Measurements from ENCODE around the gene BICC1. TPM values are rescaled to one million over a fixed set of nuclear protein-coding genes. Genes with fewer than 3 reads are reported as not detected.

BICC1 gene
- total and polyA plus RNA-seq, 2 donors (not counting 3 experiments of a cell fraction or from before 2014, with no cell fraction given), result 0.06 to 0.29 TPM

- dilution Hi-C loops (cut with MboI; ENCODE audit: extremely low pct_ligation_motif_present, low sequenced_read_pairs), result no loop called here
- Histone ChIP-seq H3K79me2 (ENCODE audit: control insufficient read depth, insufficient read depth, low read length) (no peaks in the 10 kb centered on the region), H3K9me3 (replicated peaks; ENCODE audit: control insufficient read depth, insufficient read depth, low read length) (no peaks in the 10 kb centered on the region), H3K36me3 (ENCODE audit: control insufficient read depth in 2 of 2, extremely low read depth in 1 of 2, insufficient read depth in 2 of 2, low read length in 2 of 2) (no peaks in the 10 kb centered on the region), H3K27me3 (ENCODE audit: control insufficient read depth in 2 of 2, insufficient read depth in 2 of 2, low read length in 2 of 2) (no peaks in the 10 kb centered on the region), H3K4me1 (ENCODE audit: control insufficient read depth, extremely low read depth, insufficient read depth, low read length) (no peaks in the 10 kb centered on the region), H2AFZ (ENCODE audit: low read depth, low read length) (no peak overlapping the region), H4K20me1 (replicated peaks; ENCODE audit: control insufficient read depth, extremely low read depth, insufficient read depth, low read length) (no peaks in the 10 kb centered on the region), H3K9me1 (replicated peaks; ENCODE audit: control insufficient read depth, extremely low read depth, insufficient read depth, low read length) (no peaks in the 10 kb centered on the region), H3K4me2 (ENCODE audit: insufficient read depth, low read length) (no peak overlapping the region), H3K27ac (ENCODE audit: insufficient read depth, low read depth, low read length) (no peak overlapping the region), H3K9ac (replicated peaks; ENCODE audit: extremely low read depth, insufficient read depth, low read length) (no peak overlapping the region), H3K4me3 (replicated peaks in 1 of 3; ENCODE audit: insufficient read depth in 1 of 3, low read depth in 1 of 3, low read length in 3 of 3) (no peak overlapping the region)
- intact Hi-C loops (cut with micrococcal nuclease), result no loop called here
- TF ChIP-seq EZH2 (IDR thresholded peaks at IDR 0.05; ENCODE audit: borderline replicate concordance, low read depth, low read length, severe bottlenecking), result no peak
- POLR2A ChIA-PET, result no interaction called here
- DNase-seq (ENCODE audit: low read depth, low spot score) (no peak), FAIRE-seq (no peak)
- CTCF ChIA-PET, result no interaction called here
- no TSS peak for BruUV-seq (replicated peaks)
Measured at GRCh38 chr10:58844680-58845079, 332.0 kb downstream of the BICC1 start.

GRCh38 chr10:58846856-58847255 is 334.2 kb downstream of the BICC1 start:
- intact Hi-C loops (cut with micrococcal nuclease) (no loop called here), dilution Hi-C loops (cut with MboI; ENCODE audit: extremely low pct_ligation_motif_present, low sequenced_read_pairs) (no loop called here)
- FAIRE-seq, result no peak

More at GRCh38 chr10:58846856-58847255, 334.2 kb downstream of the BICC1 start:
- TF ChIP-seq EZH2 (IDR thresholded peaks at IDR 0.05; ENCODE audit: borderline replicate concordance, low read depth, low read length, severe bottlenecking), result no peak
- no peak for TF ChIP-seq GATA2 (IDR thresholded peaks at IDR 0.05; ENCODE audit: insufficient read depth, insufficient read length, low read depth, low read length)
- TF ChIP-seq, protein P1, sequence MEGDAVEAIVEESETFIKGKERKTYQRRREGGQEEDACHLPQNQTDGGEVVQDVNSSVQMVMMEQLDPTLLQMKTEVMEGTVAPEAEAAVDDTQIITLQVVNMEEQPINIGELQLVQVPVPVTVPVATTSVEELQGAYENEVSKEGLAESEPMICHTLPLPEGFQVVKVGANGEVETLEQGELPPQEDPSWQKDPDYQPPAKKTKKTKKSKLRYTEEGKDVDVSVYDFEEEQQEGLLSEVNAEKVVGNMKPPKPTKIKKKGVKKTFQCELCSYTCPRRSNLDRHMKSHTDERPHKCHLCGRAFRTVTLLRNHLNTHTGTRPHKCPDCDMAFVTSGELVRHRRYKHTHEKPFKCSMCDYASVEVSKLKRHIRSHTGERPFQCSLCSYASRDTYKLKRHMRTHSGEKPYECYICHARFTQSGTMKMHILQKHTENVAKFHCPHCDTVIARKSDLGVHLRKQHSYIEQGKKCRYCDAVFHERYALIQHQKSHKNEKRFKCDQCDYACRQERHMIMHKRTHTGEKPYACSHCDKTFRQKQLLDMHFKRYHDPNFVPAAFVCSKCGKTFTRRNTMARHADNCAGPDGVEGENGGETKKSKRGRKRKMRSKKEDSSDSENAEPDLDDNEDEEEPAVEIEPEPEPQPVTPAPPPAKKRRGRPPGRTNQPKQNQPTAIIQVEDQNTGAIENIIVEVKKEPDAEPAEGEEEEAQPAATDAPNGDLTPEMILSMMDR (IDR thresholded peaks at IDR 0.05; ENCODE audit: extremely low read depth in 1 of 2, insufficient read depth in 1 of 2, low read depth in 1 of 2, low read length in 2 of 2), result no peak
- no peak for TF ChIP-seq JUN (IDR thresholded peaks at IDR 0.05; ENCODE audit: borderline replicate concordance, insufficient read depth, insufficient read length, low read depth)
- no peaks in the 10 kb centered on the region for H4K20me1 ChIP-seq (replicated peaks; ENCODE audit: control insufficient read depth, extremely low read depth, insufficient read depth, low read length)
- H3K79me2 ChIP-seq (ENCODE audit: control insufficient read depth, insufficient read depth, low read length), result no peaks in the 10 kb centered on the region
- H3K4me1 ChIP-seq (ENCODE audit: control insufficient read depth, extremely low read depth, insufficient read depth, low read length), result no peaks in the 10 kb centered on the region
- no peaks in the 10 kb centered on the region for H3K36me3 ChIP-seq (ENCODE audit: control insufficient read depth in 2 of 2, extremely low read depth in 1 of 2, insufficient read depth in 2 of 2, low read length in 2 of 2)
- no peak overlapping the region for H2AFZ ChIP-seq (ENCODE audit: low read depth, low read length)
- BruUV-seq (replicated peaks), result no TSS peak
- H3K27ac ChIP-seq (ENCODE audit: insufficient read depth, low read depth, low read length), result no peak overlapping the region
- ChIA-PET CTCF (no interaction called here), POLR2A (no interaction called here)
- no peak for DNase-seq (ENCODE audit: low read depth, low spot score)
- H3K9me3 ChIP-seq (replicated peaks; ENCODE audit: control insufficient read depth, insufficient read depth, low read length), result no peaks in the 10 kb centered on the region
- no peak overlapping the region for H3K9ac ChIP-seq (replicated peaks; ENCODE audit: extremely low read depth, insufficient read depth, low read length)
- no peak overlapping the region for H3K4me3 ChIP-seq (replicated peaks in 1 of 3; ENCODE audit: insufficient read depth in 1 of 3, low read depth in 1 of 3, low read length in 3 of 3)
- H3K9me1 ChIP-seq (replicated peaks; ENCODE audit: control insufficient read depth, extremely low read depth, insufficient read depth, low read length), result no peaks in the 10 kb centered on the region
- H3K4me2 ChIP-seq (ENCODE audit: insufficient read depth, low read length), result no peak overlapping the region
- no peaks in the 10 kb centered on the region for H3K27me3 ChIP-seq (ENCODE audit: control insufficient read depth in 2 of 2, insufficient read depth in 2 of 2, low read length in 2 of 2)
